COLO668 (cell line): ENCODE results near the gene GADD45B.
"Not testable (repeated sequence)": the region's sequence is repeated elsewhere in the genome, so short reads cannot be mapped to it uniquely, and the experiment has no call there.

Experiments used
- DNase-seq: peaks from one replicate; lab custom pipeline; 2025; ENCODE audit not compliant: unreplicated experiment; lab: John Stamatoyannopoulos, UW

The GADD45B gene

DNA sequence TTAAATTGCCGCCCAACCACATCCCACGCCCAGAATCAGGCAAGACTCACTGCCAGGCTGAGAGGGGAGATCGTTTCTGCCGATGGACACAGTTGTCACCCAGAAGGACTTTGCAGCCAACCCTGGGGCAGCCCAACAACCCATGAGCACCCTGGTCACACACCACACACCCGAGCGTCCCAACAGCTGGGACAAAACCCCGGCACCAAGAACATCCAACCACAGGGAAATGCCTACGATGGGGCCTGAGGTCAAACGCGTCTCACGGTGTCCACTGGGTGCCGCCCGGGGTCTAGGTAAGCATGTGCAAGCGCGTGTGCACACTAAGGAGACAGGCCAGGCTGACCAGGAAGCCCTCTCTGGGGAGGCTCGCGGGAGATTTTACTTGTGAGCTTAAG is 32.1 kb upstream of the GADD45B start:
- no peak for DNase-seq

DNA sequence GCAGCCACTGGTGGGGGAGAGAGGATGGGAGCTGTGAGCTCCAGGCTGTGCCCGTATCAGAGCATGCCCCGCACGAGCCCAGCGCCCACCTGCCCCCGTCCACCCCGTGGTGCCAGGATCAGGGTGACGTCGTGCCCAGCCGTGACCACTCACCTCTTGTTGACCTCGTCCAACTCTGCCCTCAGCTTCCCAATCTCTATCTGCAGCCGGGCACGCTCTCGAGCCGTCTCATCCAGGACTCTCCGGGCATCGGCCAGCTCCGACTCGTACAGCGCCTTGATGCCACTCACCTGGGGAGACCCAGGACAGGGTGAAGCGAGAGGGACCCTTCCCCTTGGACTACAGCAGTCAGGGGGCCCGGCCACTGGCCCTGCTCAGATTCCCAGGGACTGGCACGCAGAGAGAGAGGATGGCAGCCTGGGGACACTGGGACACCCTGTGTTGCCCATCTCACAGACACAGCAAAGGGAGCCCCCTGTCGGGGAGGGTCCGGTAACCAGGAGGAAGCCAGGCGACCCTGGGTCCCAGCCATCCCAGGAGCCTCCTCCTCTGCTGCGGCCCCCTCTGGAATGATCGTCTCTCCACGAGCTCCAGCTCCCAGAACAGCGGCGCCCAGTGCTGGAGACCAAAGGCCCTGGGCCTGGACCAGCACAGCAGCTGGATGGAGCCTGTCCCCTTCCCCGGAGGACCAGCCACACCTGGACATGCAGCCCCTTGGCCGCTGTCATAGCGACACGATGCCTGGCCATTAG is 31.5 kb upstream of the GADD45B start:
- DNase-seq = no peak

DNA sequence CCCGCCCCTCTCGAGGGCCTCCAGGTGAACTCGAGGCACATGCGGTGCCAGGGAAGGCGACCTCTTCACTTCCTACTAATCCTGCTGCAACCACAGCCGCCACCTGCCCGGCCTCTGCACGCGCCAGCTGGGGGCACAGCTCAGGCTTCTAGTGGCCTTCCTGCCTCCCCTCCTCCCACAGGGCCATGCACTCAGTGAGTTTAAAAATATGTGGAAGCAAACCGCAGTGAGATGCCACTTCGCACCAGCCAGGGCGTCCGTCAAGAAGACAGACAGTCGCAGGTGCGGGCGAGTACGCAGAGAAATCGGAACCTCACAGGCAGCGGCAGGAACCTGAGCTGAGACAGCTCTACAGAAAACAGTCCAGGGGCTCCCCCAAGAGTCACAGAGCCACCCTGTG is 29.5 kb upstream of the GADD45B start:
- DNase-seq = peak; percentile 52

DNA sequence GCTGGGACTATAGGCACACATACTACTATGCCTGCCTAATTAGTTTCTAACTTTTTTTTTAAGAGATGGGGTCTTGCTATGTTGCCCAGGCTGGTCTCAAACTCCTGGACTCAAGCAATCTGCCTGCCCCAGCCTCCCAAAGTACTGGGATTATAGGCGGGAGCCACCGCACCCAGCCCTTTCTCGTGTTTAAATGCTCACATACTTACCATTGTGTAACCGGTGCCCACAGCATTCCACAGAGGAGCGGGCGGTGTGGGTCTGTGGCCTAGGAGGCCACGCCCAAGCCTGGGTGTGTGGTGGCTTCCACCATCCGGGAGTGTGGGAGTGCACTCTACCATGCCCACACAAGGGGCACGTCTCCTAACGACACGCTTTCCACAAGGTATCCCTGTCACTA is 26.9 kb upstream of the GADD45B start:
- DNase-seq = no peak

DNA sequence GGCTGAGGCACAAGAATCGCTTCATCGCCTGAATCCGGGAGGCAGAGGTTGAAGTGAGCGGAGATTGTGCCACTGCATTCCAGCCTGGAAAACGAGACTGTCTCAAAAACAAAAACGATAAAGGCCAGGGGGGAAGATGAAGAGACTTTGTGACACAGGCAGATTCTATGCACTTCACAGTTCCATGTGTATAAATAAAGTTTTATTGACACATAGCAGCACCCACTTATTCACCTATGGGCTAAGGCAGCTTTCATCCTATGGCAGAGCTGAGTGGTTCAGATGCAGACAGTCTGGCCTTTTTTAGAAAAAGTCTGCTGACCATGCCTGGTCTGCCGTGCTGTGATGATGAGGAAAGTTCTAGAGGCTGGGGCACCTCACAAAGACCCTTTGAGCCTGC is 24.8 kb upstream of the GADD45B start:
- DNase-seq = no peak

DNA sequence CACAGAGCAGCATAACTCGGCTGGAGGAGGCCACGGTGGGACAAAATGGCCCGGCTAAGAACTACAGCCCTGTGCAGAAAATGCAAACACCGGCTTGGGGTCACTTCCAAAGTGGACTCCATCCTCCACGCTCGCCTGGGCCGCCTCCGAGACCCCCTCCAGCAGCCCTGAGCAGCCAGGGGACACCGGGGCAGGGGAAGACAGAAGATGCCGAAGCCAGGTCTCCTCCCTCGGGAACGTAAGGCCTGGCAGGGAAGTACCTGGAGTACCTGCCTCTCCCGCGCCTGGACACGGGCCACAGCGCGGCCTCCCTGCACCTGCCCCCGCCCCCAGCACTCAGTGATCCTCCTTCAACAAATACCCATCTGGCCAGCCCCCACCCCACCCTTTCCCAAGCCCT is 24.2 kb upstream of the GADD45B start:
- no peak for DNase-seq

DNA sequence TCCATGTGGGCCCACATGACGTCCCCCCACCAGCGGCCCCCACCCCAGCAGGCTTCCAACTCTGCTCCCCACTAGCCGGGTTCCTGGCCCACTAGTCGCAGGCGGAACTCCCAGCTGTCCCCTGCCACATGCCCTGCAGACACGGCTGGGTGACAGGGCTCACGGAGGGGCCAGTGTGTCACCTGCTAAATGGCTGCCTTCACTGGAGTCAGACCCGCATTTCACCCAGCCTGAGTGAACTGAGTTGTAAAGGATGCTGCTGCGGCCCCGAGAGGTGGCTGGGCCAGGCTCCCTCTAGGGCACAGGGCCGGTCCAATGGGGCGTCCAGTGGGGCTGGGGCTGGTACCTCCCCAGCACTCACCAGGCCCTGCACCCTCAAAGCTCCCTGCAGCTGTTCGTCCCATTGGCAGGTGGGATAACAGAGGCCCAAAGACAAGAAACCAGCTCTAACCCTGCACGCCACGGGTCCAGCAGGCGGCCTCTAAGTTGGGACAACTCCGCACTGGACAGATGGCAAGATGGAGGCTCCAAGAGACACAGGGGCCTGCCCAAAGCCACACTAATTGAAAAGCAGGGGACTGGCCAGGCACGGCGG is 22.4 kb upstream of the GADD45B start:
- DNase-seq = no peak

DNA sequence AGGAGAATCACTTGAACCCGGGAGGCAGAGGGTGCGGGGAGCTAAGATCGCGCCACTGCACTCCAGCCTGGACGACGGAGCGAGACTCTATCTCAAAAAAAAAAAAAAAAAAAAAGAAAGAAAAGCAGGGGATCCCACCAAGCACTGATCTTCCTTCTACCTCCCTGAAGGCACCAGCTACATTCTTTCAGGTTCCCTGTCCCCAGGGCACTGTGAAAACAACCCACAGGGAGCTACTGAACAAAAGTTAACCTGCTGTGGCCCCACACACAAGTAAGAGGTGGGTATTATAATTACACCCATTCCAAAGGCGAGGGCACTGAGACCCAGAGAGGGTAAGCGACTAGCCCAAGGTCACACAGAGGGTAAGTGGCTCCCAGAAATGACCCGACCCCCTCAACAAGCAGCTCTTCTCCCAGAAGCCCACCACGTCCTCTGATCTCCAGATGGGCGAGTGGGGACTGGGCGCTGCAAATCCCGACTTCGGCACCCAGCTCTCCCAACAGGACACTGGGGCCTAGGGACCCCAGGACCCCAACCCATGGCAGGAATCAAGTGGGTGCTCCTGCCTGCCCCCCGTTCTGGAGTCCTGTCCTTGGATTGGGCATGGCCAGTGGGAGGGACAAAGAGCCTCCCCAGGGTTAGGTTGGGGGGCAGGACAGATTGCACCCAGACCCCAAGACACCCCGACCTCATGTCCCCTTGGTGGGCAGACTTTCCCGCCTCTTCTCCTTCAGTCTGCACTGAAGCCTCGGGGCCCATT is 21.5 kb upstream of the GADD45B start:
- no peak for DNase-seq

DNA sequence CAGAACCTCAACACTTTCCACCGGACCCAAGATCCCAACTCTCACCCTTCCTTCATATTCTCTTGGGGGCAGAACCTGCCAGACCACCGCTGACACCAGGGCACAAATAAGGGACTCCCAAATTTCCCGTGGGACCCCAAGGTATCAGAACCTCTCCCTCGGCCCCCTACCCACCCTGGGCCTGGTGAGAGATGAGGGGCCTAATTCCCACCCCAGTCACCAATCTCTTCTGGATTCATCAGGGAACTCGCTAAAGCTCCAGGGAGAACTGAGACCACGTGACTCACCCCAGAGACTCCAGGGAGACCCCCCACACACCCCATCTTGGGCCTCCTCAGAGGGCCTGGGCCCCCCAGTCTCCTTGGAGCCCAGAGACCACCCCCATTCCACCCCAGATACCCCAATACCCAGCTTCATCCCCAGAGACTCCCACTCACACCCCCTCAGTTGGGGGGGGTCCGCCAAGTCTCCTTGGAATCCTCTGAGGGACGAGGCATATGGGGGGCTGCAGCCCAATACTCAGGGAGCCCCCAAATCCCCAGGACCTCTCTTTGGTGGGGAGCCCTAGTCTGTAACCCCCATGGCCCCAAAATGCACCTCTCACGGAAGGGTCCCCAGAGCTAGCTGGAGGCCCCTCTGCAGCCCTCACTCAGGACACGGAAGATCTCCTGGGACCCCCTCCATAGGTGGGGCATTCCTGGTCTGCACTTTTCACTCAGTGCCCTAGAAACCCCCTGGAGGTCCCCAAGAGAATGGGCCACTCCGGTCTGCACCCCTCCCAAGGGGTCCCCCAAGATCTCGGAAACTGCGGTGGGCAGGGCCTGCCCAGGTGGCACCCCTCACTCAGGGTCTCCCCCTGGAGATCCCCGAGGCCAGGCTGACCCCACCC is 20.7 kb upstream of the GADD45B start:
- no peak for DNase-seq

DNA sequence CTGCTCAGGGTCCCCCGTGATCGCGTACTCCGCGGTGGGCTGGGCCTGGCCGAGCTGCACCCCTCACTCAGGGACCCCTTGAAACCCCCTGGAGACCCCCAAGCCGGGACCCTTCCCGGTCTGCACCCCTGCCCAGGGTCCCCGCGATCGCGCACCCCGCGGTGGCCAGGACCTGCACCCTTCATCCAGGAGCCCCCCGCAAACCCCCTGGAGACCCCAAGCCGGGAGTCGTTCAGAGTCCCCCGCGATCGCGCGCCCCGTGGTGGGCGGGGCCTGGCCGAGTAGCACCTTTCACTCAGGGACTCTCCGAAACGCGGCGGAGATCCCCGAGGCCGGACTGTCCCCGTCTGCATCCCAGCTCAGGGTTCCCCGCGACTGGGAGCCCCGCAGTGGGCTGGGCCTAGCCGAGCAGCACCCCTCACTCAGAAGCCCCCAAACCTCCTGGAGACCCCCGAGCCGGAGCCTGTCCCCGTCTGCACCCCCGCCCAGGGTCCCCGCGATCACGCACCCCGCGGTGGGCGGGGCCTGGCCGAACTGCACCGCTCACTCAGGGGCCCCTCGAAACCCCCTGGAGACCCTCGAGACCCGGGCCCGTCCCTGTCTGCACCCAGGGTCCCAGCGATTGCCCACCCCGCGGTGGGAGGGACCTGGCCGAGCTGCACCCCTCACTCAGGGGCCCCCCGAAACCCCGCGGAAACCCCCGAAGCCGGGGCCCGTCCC is 19.9 kb upstream of the GADD45B start:
- DNase-seq = peak; percentile 52

DNA sequence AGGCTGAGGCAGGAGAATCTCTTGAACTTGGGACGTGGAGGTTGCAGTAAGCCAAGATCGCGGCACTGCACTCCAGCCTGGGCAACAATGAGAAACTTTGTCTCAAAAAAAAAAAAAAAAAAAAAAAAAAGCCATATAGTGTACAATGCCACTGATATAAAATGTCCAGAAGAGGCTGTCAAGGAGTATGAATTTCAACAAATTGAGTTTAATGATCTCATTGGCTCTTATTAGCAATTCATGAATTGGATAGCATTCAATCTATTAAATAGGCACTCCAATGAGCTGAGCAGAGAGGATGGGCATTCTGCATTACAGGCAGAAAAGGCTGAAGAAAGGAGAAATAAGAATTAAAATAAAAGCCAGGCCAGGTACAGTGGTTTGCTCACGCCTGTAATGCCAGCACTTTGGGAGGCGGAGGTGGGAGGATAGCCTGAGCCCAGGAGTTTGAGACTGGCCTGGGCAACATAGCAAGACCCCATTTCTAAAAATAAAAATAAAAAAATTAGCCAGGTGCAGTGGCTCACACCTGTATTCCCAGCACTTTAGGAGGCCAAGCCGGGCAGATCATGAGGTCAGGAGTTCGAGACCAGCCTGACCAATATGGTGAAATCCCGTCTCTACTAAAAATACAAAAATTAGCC is 18.4 kb upstream of the GADD45B start:
- no peak for DNase-seq

DNA sequence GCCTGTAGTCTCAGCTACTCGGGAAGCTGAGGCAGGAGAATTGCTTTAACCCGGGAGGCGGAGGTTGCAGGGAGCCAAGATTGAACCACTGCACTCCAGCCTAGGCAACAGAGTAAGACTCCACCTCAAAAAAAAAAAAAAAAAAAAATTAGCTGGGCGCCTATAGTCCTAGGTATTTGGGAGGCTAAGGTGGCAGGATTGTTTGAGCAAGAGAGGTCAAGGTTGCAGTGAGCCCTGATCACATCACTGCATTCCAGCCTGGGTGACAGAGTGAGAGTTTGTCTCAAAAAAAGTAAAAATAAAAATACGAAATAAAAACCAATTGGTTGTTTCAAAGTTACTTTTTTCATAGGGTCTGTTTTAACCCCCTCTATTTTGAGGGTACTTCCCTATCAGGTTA is 17.9 kb upstream of the GADD45B start:
- DNase-seq = no peak

DNA sequence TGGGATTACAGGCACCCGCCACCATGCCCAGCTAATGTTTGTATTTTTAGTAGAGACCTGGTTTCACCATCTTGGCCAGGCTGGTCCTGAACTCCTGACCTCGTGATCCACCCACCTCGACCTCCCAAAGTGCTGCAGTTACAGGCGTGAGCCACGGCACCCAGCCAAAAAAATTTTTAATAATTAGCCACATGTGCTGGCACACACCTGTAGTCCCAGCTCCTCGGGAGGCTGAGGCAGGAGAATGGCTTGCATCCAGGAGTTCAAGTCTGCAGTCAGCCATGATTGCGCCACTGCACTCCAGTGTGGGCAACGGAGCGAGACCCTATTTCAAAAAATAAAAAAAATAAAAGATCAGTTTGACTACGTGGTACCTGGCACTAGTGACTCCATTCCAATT is 17.2 kb upstream of the GADD45B start:
- DNase-seq = not testable (repeated sequence)

DNA sequence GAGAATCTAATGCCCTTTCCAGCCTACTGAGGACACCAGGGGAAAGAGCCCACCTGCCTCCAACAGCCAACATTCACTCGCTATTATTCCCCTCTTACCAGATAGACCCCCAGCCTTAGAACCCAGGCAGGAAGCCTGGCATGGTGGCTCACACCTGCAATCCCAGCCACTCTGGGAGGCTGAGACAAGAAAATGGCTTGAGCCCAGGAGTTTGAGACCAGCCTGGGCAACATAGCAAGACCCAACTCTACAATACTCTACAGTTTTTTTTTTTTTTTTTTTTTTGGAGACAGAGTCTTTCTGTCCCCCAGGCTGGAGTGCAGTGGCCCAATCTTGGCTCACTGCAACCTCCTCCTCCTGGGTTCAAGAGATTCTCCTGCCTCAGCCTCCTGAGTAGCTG is 15.7 kb upstream of the GADD45B start:
- DNase-seq = no peak

DNA sequence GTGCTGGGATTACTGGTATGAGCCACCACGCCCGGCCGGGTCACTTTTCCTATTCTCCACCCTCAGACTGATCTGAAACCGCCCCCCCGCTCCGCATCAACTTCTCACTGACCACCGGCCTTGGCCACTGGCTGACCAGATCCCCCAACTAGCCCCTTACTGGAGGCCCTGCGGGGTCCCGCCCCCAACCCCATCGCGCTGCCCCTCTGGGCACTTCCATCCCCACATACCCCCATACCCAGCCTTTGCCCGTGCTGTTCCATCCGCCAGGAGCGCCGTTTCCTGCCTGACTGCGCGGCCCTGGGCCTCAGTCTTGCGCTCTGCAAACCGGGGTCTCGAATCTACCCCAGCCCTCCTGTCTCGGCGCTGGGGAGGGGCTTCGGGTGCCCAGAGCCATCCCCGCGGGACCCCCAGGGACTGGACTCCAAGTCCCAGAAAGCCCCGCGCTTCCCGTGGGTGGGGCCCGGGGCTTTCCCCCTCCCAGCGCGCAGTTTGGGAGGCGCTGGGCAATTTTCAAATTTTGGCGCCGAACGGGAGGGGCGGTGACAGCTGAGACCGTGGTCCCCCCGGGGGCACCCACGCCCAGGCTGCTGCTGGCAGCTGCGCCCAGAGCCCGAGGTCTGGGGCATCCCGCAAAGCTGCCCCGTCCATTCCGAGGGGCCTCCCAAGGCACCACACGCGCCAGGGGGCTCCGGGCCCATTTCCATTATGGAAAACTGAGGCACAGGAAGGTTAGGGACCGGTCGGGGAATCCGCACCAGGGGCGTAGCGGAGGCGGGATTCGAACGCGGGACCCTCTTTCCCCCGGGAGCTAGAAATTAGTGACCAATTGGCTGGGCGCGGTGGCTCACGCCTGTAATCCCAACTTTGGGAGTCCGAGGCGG is 13.9 kb upstream of the GADD45B start:
- DNase-seq = no peak

DNA sequence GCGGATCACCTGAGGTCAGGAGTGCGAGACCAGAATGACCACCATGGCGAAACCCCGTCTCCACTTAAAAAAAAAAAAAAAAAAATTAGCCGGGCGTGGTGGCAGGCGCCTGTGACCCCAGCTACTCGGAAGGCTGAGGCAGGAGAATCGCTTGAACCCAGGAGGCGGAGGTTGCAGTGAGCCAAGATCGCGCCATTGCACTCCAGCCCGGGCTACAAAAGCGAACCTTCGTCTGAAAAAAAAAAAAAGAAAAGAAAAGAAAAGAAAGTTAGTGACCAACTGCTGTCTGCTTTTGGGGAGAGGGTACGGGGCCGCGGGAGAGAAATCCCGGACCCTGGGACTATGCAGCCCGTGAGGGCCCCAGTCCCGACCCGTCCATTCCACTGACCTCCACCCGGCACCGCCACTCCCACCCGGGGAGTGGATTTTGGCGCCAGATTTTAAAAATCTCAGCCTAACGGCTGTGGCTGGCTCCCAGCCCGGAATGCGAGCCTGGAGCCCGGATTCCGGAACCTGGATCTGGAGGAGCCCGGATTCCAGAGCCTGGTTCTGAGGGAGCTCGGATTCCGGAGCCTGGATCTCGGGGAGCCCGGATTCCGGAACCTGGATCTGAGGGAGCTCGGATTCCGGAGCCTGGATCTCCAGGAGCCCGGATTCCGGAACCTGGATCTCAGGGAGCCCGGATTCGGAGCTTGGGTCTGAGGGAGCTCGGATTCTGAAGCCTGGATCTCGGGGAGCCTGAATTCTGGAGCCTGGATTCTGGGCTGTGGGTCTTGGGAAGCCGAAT is 13.1 kb upstream of the GADD45B start:
- peak; percentile 40 for DNase-seq

DNA sequence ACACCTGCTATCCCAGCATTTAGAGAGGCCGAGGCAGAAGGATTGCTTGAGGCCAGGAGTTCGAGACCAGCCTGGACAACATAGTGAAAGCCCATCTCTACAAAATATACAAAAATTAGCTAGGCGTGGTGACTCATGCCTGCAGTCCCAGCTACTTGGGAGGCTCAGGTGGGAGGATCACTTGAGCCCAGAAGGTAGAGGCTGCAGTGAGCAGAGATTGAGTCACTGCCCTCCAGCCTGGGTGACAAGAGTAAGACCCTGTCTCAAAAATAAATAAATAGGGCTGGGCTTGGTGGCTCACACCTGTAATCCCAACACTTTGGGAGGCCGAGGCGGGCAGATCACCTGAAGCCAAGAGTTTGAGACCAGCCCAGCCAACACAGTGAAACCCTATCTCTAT is 12.2 kb upstream of the GADD45B start:
- not testable (repeated sequence) for DNase-seq

DNA sequence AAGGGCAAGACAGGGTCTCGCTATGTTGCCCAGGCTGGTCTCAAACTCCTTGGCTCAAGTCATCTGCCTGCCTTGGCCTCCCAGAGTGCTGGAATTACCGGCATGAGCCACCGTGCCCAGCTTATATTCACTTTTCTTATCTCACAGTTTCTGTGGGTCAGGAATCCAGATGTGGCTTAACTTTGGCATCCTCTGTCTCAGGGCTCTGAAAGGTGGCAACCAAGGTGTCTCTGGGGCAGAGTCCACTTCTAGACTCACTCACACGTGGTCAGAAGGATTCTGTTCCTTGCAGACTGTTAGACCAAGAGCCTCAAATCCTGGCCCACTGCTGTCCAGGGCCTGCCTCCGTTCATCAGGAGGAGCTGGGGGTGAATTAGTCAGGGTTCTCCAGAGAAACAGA is 11.5 kb upstream of the GADD45B start:
- DNase-seq = no peak
